Measurements from ENCODE around the gene UBXN2A. TPM values are rescaled to one million over a fixed set of nuclear protein-coding genes. Genes with fewer than 3 reads are reported as not detected.

Gene UBXN2A
- polyA plus RNA-seq, 3 donors: 2.0 to 6.8 (median 5.5) TPM

DNA sequence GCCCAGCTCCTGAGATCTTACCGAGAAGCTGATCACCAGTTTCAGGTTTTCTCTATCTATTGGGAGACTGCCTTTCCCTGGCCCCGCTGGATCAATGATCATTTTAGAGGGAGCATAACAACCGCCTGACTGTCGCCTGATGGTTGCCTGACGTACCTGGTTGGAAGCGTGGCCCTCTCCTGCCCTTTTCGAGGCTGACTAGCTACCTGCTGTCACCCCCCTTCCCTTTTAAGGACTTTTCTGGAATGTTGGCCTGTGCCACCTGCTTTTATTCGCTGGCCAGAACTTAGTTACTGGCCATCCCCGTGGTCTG lies 69.1 kb downstream of the UBXN2A start:
- H3K4me1 Mint-ChIP-seq: peaks cover 11% of the 10 kb centered on the region
- Histone ChIP-seq H2AFZ (ENCODE audit: insufficient read depth, low read depth, low read length, poor library complexity, severe bottlenecking) (no peak overlapping the region), H3K36me3 (replicated peaks in 1 of 2; ENCODE audit: control insufficient read depth in 1 of 2, insufficient read depth in 2 of 2, low read length in 2 of 2) (no peaks in the 10 kb centered on the region), H3K9me3 (replicated peaks in 1 of 2; ENCODE audit: control insufficient read depth in 1 of 2, insufficient read depth in 1 of 2, low read length in 2 of 2) (peaks cover 0 to 11% of the 10 kb centered on the region in 2 donors), H3K79me2 (ENCODE audit: insufficient read depth, low read length) (no peaks in the 10 kb centered on the region), H3K4me2 (replicated peaks; ENCODE audit: extremely low read depth, low read length, poor library complexity, severe bottlenecking) (peak overlapping the region; percentile 65), H3K4me1 (ENCODE audit: control insufficient read depth in 1 of 2, insufficient read depth in 2 of 2, low read length in 2 of 2) (peaks cover 9 to 14% of the 10 kb centered on the region in 2 donors), H3K27ac (ENCODE audit: low read depth in 1 of 2, low read length in 2 of 2) (no peak overlapping the region), H4K20me1 (ENCODE audit: insufficient read depth, low read length) (no peaks in the 10 kb centered on the region), H3K4me3 (replicated peaks in 1 of 3; ENCODE audit: low read depth in 2 of 3, low read length in 3 of 3) (no peak overlapping the region), H3K27me3 (ENCODE audit: control insufficient read depth in 2 of 2, insufficient read depth in 2 of 2, low read length in 2 of 2) (peaks cover 26 to 40% of the 10 kb centered on the region in 2 donors), H3K9ac (ENCODE audit: insufficient read depth, low read length, poor library complexity, severe bottlenecking) (no peak overlapping the region)
- 82% methylated on average over 9 of the region's 9 CpGs for WGBS (ENCODE audit: insufficient coverage)
- H3K27me3 Mint-ChIP-seq (ENCODE audit: low read depth in 3 of 3): peaks cover 37 to 52% (median 51%) of the 10 kb centered on the region in 3 donors
- H3K9me3 Mint-ChIP-seq: peaks cover 0 to 17% (median 2%) of the 10 kb centered on the region in 7 donors
- H3K36me3 Mint-ChIP-seq: peaks cover 0 to 8% of the 10 kb centered on the region in 2 donors
- DNase-seq: no peak
- H3K27ac Mint-ChIP-seq: no peak overlapping the region
- peak overlapping the region in 1 of 2 donors; percentile 77 for H3K4me3 Mint-ChIP-seq
- no peak for TF ChIP-seq CTCF (IDR thresholded peaks at IDR 0.05)
- intact Hi-C loops (cut with micrococcal nuclease): no loop called here

- Mint-ChIP-seq H3K27me3 (ENCODE audit: low read depth in 3 of 3) (peaks cover 37 to 52% (median 51%) of the 10 kb centered on the region in 3 donors), H3K9me3 (peaks cover 0 to 17% (median 2%) of the 10 kb centered on the region in 7 donors), H3K27ac (no peak within 1 kb of the TSS), H3K36me3 (peaks cover 0 to 8% of the 10 kb centered on the region in 2 donors), H3K4me3 (peak within 1 kb of the TSS; percentile 20 to 77), H3K4me1 (peaks cover 11% of the 10 kb centered on the region)
- 2% methylated on average over 74 of the region's 75 CpGs for WGBS (ENCODE audit: insufficient coverage)
- Histone ChIP-seq H3K4me1 (ENCODE audit: control insufficient read depth in 1 of 2, insufficient read depth in 2 of 2, low read length in 2 of 2) (peaks cover 9 to 14% of the 10 kb centered on the region in 2 donors), H3K27me3 (ENCODE audit: control insufficient read depth in 2 of 2, insufficient read depth in 2 of 2, low read length in 2 of 2) (peaks cover 26 to 40% of the 10 kb centered on the region in 2 donors), H3K4me3 (replicated peaks in 1 of 3; ENCODE audit: low read depth in 2 of 3, low read length in 3 of 3) (peak within 1 kb of the TSS in 1 of 3 experiments; percentile 54), H3K27ac (ENCODE audit: low read depth in 1 of 2, low read length in 2 of 2) (no peak within 1 kb of the TSS), H3K36me3 (replicated peaks in 1 of 2; ENCODE audit: control insufficient read depth in 1 of 2, insufficient read depth in 2 of 2, low read length in 2 of 2) (no peaks in the 10 kb centered on the region), H4K20me1 (ENCODE audit: insufficient read depth, low read length) (no peaks in the 10 kb centered on the region), H3K9me3 (replicated peaks in 1 of 2; ENCODE audit: control insufficient read depth in 1 of 2, insufficient read depth in 1 of 2, low read length in 2 of 2) (peaks cover 0 to 11% of the 10 kb centered on the region in 2 donors), H3K79me2 (ENCODE audit: insufficient read depth, low read length) (no peaks in the 10 kb centered on the region), H3K9ac (ENCODE audit: insufficient read depth, low read length, poor library complexity, severe bottlenecking) (peak within 1 kb of the TSS; percentile 47), H2AFZ (ENCODE audit: insufficient read depth, low read depth, low read length, poor library complexity, severe bottlenecking) (peak within 1 kb of the TSS; percentile 35), H3K4me2 (replicated peaks; ENCODE audit: extremely low read depth, low read length, poor library complexity, severe bottlenecking) (peak within 1 kb of the TSS; percentile 65)
- intact Hi-C loops (cut with micrococcal nuclease): no loop called here
- no peak for DNase-seq
- no peak for TF ChIP-seq CTCF (IDR thresholded peaks at IDR 0.05)
Measured at GRCh38 chr2:24009680-24010476, 69.6 kb downstream of the UBXN2A start, which contains the start of gene MFSD2B. MFSD2B (plus strand) TSS chr2:24010085; CDS start chr2:24010097, 12 bp downstream.

Data from CD14-positive monocyte (primary cell).